ENCODE measurements around the gene CHD8.
"Not testable (repeated sequence)": the region's sequence is repeated elsewhere in the genome, so short reads cannot be mapped to it uniquely, and the experiment has no call there.

Gene CHD8

GRCh38 chr14:21455912-21456667 is at the start of gene CHD8:
CHD8 (minus strand) TSS chr14:21456123; CDS start chr14:21431643, 24,480 bp downstream.
- DNase-seq: peak; percentile 100

GRCh38 chr14:21505012-21505553 is 49.2 kb upstream of the CHD8 start:
- peak in 1 of 2 donors; percentile 45 for DNase-seq

- DNase-seq: no peak
Measured at GRCh38 chr14:21503376-21503775, 47.5 kb upstream of the CHD8 start.

- DNase-seq: no peak
Measured at GRCh38 chr14:21501568-21501967, 45.6 kb upstream of the CHD8 start.

GRCh38 chr14:21498540-21499526 is 42.9 kb upstream of the CHD8 start:
- peak; percentile 15 to 76 for DNase-seq

- DNase-seq: no peak
Measured at GRCh38 chr14:21496453-21496852, 40.5 kb upstream of the CHD8 start.

- DNase-seq: no peak
Measured at GRCh38 chr14:21494902-21495762, 39.2 kb upstream of the CHD8 start.

GRCh38 chr14:21486640-21487087 is 30.7 kb upstream of the CHD8 start:
- no peak for DNase-seq

GRCh38 chr14:21476925-21477681 is 21.2 kb upstream of the CHD8 start, which contains the start of the genes RAB2B and TOX4:
RAB2B (minus strand) TSS chr14:21476959; CDS start chr14:21476872, 87 bp downstream.
TOX4 (plus strand) TSS chr14:21477195; CDS start chr14:21477279, 84 bp downstream.
- peak; percentile 98 to 99 for DNase-seq

- DNase-seq: no peak
Measured at GRCh38 chr14:21476523-21476924, 20.6 kb upstream of the CHD8 start.

- no peak for DNase-seq
Measured at GRCh38 chr14:21475767-21476522, 20.0 kb upstream of the CHD8 start.

GRCh38 chr14:21467616-21468015 is 11.7 kb upstream of the CHD8 start:
- DNase-seq: no peak

- DNase-seq: no peak
Measured at GRCh38 chr14:21455592-21455911, 371 bp downstream of the CHD8 start.

- peak in 1 of 2 donors; percentile 54 for DNase-seq
Measured at GRCh38 chr14:21454843-21455544, 929 bp downstream of the CHD8 start.

- DNase-seq: no peak
Measured at GRCh38 chr14:21449899-21450216, 6.1 kb downstream of the CHD8 start.

- DNase-seq: not testable (repeated sequence)
Measured at GRCh38 chr14:21442657-21443056, 13.3 kb downstream of the CHD8 start.

- DNase-seq: no peak
Measured at GRCh38 chr14:21440859-21441258, 15.1 kb downstream of the CHD8 start.

GRCh38 chr14:21437063-21437901 is 18.6 kb downstream of the CHD8 start:
- peak; percentile 98 to 99 for DNase-seq

- no peak for DNase-seq
Measured at GRCh38 chr14:21436567-21437062, 19.3 kb downstream of the CHD8 start.
